T-helper 17 cell (primary cell): ENCODE measurements around the gene TSC22D3. TPM values are rescaled to one million over a fixed set of nuclear protein-coding genes. Genes with fewer than 3 reads are reported as not detected.

ENCODE experiments used
- ATAC-seq: fragments of 150-1000 bp; cut with Tn5 transposase; 2 replicates; pipeline ENCODE4 v1.10.0; 2021; ENCODE audit warnings: mild to moderate bottlenecking, moderate library complexity
- DNase-seq, 3 donors: peaks; one replicate each; pipeline versions ENCODE4 v3.0.0 to v3.0.0-alpha.2; 2020 to 2021
- H3K9me3 ChIP-seq: one replicate; pipeline ENCODE4 v1.7.0; 2013; ENCODE audit warnings: low read length, mild to moderate bottlenecking; ENCODE audit not compliant: control insufficient read depth, poor library complexity, severe bottlenecking
- H3K27ac Mint-ChIP-seq: one replicate; pipeline ENCODE4 v1.8.0; 2022; ENCODE audit warnings: mild to moderate bottlenecking, moderate library complexity, mixed read lengths
- H3K27me3 Mint-ChIP-seq: one replicate; pipeline ENCODE4 v1.8.0; 2022; ENCODE audit warnings: mixed read lengths
- H3K36me3 Mint-ChIP-seq: one replicate; pipeline ENCODE4 v1.8.0; 2022; ENCODE audit warnings: low read depth, mixed read lengths
- H3K4me1 Mint-ChIP-seq: one replicate; pipeline ENCODE4 v1.8.0; 2022; ENCODE audit warnings: mild to moderate bottlenecking, mixed read lengths
- H3K4me3 Mint-ChIP-seq: one replicate; pipeline ENCODE4 v1.8.0; 2022; ENCODE audit warnings: mild to moderate bottlenecking, moderate library complexity, mixed read lengths
- total RNA-seq, 4 donors: library from RNA in 2 of 4; stranded (reverse) in 2 of 4; gene quantifications; one replicate each; pipeline ENCODE4 v1.2.3 and lab custom pipeline; 2022 to 2026

The TSC22D3 gene
- total RNA-seq, 2 donors from 2014 or later, result 1,559 to 2,031 TPM

DNA sequence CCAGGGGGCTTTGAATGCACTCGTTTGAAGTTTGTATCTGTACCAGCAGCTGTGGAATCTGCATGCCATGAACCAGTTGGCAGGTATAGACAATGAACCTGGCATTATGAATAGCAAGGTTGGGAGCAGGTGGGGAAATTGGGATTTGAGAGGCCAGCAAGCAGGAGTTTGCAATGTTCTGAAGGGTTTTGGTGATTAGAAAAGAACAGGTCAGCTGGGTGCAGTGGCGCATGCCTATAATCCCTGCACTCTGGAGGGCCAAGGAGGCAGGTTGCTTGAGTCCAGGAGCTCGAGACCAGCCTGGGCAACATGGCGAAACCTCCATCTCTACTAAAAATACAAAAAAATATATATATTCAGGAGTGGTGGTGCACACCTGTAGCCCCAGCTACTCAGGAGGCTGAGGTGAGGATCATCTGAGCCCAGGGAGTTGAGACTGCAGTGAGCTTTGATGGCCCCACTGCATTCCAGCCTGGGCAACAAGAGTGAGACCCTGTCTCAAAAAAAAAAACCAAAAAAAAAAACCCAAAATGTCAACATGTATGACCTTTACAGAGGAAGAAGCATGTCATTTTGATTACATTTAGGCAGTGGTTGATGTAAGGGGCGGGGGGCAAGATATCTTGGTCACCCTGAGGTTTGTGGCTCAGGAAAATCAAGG is 63.9 kb downstream of the TSC22D3 start:
- DNase-seq (peak in 1 of 3 donors; percentile 5), ATAC-seq (peak; percentile 10)
- Mint-ChIP-seq H3K27me3 (no peaks in the 10 kb centered on the region), H3K36me3 (peaks cover 3% of the 10 kb centered on the region), H3K27ac (peak overlapping the region; percentile 96), H3K4me1 (peaks cover 43% of the 10 kb centered on the region), H3K4me3 (peak overlapping the region; percentile 93)
- no peaks in the 10 kb centered on the region for H3K9me3 ChIP-seq

DNA sequence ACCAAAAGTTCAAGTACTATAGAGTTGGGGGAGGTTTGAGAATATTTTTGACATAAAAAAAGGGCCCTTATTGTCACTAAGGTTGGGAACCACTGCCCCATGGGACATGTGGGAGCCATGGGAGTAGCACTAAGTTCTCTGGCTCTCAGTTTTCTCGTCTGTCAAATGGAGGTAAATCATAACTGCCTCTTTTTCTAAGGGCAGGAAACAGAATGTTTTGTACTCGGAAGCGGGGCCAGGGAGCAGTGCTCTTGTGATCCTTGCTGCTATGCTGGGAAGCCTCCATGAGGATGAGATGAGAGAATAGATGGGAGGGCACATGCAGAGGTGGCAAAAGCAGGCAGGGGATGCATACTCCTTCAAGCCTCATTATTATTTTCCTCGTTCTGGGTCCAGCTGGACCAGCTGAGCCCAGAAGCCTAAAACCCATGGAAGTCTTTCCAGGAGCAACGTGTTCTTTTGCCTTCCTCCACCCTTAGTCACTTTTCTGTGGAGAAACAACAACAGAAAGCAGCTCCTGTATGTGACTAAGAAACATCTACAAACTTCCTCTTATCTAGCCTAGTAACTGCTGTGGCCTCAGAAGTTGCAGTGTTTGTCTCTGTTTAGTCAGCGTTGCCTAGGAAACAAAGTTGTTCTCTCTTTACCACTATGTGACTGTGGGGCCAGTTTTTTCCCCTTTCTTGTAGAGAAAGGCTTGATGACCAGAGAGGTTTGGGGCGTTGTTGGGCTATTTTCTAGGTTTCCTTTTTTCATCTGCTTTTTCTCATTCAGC is 64.8 kb downstream of the TSC22D3 start:
- Mint-ChIP-seq H3K27ac (peak overlapping the region; percentile 96), H3K36me3 (peaks cover under 1% of the 10 kb centered on the region)
- no peaks in the 10 kb centered on the region for H3K9me3 ChIP-seq

DNA sequence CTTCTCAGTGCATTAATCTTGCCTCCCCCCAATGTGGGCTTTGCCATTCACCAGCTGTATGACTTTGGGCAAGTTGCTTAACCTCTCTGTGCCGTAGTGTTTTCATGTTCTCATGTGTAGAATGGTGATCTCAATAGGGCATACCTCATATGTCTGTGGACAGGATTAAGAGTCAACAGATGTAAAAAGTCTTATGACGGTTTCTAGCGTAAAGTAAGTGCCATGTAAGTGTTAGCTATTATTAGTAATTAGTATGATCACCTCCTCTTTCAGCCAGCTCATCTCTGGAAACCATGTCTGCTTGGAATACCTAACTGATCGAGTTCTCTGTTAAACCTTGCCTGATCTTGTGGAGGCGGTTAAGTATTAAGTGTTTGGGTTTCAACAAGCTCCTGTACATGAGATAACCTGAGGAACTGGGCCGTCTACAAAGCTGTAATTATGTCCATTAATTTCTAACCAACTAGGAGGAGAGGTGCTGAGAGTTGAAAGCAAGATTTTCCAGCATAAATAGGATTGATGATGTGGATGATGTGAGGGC is 66.3 kb downstream of the TSC22D3 start:
- H3K27ac Mint-ChIP-seq, result peak overlapping the region; percentile 96
- peak overlapping the region; percentile 45 for H3K4me3 Mint-ChIP-seq
- peaks cover 36% of the 10 kb centered on the region for H3K4me1 Mint-ChIP-seq
- DNase-seq (no peak), ATAC-seq (no peak)
- H3K27me3 Mint-ChIP-seq, result no peaks in the 10 kb centered on the region
- H3K36me3 Mint-ChIP-seq, result no peaks in the 10 kb centered on the region
- H3K9me3 ChIP-seq, result no peaks in the 10 kb centered on the region

More for the DNA sequence above, 64.8 kb downstream of the TSC22D3 start:
- Mint-ChIP-seq H3K27me3 (no peaks in the 10 kb centered on the region), H3K4me1 (peaks cover 45% of the 10 kb centered on the region), H3K4me3 (peak overlapping the region; percentile 93)
- peak; percentile 55 for ATAC-seq
- peak in 1 of 3 donors; percentile 32 for DNase-seq

DNA sequence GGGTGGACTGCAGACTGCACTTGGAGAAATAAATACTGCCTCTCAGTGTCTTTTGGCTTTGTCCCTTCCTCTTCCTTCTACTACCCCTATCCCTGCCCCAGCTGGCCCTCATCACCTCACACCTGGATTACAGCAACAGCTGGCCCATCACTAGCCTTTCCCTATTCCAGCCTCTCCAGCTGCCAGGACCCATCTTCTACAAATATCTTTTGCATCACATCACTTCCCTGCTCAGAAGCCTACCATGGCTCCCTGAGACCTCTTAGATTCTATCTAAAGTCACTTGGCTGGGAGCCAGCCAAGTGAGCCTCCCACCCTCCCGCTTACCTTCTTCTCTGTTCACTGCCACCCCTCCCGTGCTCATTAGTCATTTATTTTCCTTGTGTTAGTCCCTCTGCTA is 66.8 kb downstream of the TSC22D3 start:
- H3K9me3 ChIP-seq, result no peaks in the 10 kb centered on the region
- DNase-seq, result no peak
- H3K4me1 Mint-ChIP-seq, result peaks cover 36% of the 10 kb centered on the region
- H3K4me3 Mint-ChIP-seq, result no peak overlapping the region
- no peaks in the 10 kb centered on the region for H3K36me3 Mint-ChIP-seq
- H3K27ac Mint-ChIP-seq, result peak overlapping the region; percentile 96
- no peaks in the 10 kb centered on the region for H3K27me3 Mint-ChIP-seq
- no peak for ATAC-seq

DNA sequence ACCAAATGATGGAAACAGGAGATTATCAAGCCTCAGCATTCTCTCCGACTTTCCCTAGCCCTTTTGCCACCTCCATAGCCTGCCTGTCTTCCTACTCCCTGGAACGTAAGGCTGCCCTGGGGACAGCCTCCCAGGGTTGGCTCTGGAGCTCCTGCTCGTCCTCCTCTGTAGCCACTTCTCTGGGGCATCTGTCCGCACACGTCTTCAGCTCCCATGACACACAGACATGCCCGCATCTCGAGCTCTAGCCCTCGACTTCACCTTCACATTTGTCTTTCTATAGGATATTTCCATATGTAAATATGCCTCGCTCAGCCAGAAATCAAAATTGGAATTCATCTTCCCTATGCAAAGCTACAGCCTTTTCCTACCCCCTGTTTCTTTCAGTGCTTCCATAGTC is 67.7 kb downstream of the TSC22D3 start:
- Mint-ChIP-seq H3K27me3 (no peaks in the 10 kb centered on the region), H3K4me1 (peaks cover 33% of the 10 kb centered on the region), H3K27ac (no peak overlapping the region), H3K4me3 (no peak overlapping the region), H3K36me3 (no peaks in the 10 kb centered on the region)
- no peaks in the 10 kb centered on the region for H3K9me3 ChIP-seq
- ATAC-seq (no peak), DNase-seq (no peak)

DNA sequence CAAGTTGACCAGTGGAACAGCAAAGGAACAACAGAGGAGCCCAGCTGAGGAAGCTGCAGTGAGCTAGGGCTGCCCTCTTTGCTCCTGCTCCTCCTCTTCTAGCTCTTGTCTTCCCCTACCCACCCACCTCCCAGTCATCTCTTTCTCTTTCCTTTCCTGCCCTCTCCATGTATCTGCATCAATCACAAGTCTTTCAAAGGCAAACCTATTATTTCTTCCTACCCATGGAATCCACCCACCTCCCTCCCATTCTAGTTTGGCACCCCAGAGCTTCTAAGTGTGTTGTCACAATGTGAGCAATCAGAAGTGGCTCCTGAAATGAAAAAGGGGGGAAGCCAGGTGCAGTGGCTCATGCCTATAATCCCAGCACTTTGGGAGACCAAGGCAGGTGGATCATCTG is 69.3 kb downstream of the TSC22D3 start:
- Mint-ChIP-seq H3K4me1 (peaks cover 23% of the 10 kb centered on the region), H3K27me3 (no peaks in the 10 kb centered on the region), H3K4me3 (peak overlapping the region; percentile 19), H3K36me3 (no peaks in the 10 kb centered on the region), H3K27ac (no peak overlapping the region)
- H3K9me3 ChIP-seq, result no peaks in the 10 kb centered on the region
- ATAC-seq (no peak), DNase-seq (no peak)

DNA sequence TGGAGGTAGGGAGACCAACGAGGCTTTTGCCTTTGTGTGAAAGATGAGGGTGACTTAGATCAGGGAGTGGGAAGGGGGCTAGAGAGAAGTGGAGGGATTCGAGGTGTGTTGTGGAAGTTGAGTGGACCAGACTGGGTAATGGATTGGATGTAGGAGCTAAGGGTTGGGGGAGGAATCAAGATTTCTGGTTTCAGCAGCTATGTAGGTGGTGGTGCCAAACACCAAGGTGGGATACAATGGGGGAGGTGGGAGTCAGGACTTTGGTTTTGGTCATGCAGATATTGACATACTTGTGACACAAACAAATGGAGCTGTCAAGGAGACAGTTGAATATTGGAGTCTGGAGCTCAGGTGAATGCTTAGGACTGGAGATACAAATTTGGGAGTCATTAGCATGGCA is 71.0 kb downstream of the TSC22D3 start:
- Mint-ChIP-seq H3K36me3 (no peaks in the 10 kb centered on the region), H3K27me3 (no peaks in the 10 kb centered on the region), H3K4me1 (peaks cover 22% of the 10 kb centered on the region), H3K4me3 (no peak overlapping the region), H3K27ac (peak overlapping the region; percentile 21)
- no peaks in the 10 kb centered on the region for H3K9me3 ChIP-seq
- ATAC-seq (no peak), DNase-seq (no peak)

DNA sequence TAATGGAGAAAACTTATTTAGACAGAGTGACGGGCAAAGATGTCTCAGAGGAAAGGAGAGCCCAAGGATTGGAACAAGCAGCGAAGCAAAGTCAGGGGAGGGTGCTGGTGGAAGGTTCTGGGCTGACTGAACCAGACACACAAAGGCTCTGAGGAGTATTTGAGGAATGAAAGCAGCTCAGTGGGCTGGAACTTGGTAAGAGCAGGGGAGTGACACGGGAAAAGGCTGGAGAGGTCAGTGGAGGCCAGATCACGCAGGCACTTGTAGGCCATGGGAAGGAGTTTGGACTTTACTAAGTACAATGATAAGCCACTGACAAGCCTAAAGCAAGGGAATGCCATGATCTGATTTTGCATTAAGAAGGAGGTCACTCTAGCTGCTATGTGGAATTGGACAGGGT is 71.4 kb downstream of the TSC22D3 start:
- H3K27me3 Mint-ChIP-seq, result no peaks in the 10 kb centered on the region
- DNase-seq (no peak), ATAC-seq (no peak)
- no peak overlapping the region for H3K4me3 Mint-ChIP-seq
- H3K27ac Mint-ChIP-seq, result peak overlapping the region; percentile 21
- no peaks in the 10 kb centered on the region for H3K9me3 ChIP-seq
- no peaks in the 10 kb centered on the region for H3K36me3 Mint-ChIP-seq
- H3K4me1 Mint-ChIP-seq, result peaks cover 25% of the 10 kb centered on the region

DNA sequence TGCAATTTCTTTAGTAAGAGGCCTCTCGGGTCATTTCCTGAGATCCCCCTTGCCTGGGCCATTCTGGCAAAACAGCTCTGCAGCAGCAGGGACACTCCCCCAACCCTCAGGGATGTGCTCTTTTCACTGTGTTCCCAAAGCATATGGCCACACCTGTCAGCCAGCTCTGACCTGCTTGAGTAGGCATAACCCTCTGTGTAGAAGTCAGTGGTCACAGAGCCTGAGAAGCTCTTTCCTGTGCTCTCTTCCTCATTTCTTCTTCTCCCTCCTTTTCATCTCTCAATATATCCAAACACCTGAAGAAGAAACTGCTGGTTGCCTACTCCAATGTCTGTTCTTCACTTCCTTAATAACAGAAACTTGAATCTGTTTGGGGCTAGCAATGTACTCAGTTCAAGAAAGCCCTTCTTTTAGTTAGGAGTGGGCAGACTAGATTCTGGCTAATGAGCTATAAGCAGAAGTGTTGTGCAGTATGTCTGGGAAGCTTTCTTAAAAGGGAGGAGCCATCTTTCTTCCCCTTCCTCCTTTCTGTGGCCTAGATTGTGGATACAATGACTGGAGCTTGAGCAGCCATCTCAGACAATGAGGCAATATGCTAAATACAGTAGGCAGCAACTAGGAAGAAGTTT is 74.0 kb downstream of the TSC22D3 start:
- ATAC-seq, result no peak
- Mint-ChIP-seq H3K27me3 (no peaks in the 10 kb centered on the region), H3K4me1 (peaks cover 19% of the 10 kb centered on the region), H3K27ac (peak overlapping the region; percentile 61), H3K4me3 (no peak overlapping the region), H3K36me3 (no peaks in the 10 kb centered on the region)
- DNase-seq, result no peak
- H3K9me3 ChIP-seq, result no peaks in the 10 kb centered on the region

DNA sequence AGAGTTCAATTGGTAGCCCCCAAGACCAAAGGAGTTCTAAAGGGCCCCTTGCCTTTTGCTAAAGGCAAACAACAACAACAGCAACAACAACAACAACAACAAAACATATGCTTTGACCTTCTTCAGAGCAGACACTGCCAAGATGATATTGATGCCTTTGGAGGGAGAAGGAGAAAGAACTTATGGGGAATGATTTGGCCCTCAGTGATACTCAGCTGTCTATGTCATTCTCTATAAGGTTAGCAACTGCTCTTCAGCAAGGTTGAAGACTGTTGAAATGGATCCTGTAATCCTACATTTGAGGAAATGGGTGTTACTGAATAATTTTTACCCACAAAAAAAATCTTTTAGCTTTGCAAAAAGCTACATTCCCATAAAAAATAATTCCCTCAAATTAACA is 74.8 kb downstream of the TSC22D3 start:
- Mint-ChIP-seq H3K27me3 (no peaks in the 10 kb centered on the region), H3K4me3 (no peak overlapping the region), H3K27ac (peak overlapping the region; percentile 60), H3K4me1 (peaks cover 16% of the 10 kb centered on the region), H3K36me3 (no peaks in the 10 kb centered on the region)
- no peak for ATAC-seq
- H3K9me3 ChIP-seq, result no peaks in the 10 kb centered on the region
- DNase-seq, result no peak

DNA sequence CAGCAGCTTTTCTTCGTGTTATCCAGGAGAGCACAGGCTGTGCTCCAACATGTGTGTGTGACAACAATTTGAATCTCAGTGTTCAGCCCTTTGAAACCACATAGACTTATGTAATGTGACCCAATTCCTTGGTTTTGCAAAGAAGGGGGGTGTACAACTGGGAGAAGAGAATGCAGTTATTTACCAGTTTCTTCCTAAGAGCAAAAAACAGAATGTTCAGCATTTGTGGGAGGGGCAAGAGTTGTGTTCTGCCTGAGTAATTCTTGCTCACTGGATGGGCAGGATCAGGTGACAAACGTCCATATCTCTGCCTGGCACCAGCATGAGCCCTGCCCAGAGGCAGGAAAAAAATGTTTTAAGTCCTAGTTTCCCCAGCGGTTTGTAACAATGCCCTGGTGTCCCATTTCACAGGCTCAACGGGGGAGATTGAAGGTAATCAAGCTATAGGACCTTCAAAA is 75.2 kb downstream of the TSC22D3 start:
- Mint-ChIP-seq H3K27ac (peak overlapping the region; percentile 60), H3K36me3 (no peaks in the 10 kb centered on the region), H3K27me3 (no peaks in the 10 kb centered on the region), H3K4me3 (no peak overlapping the region), H3K4me1 (peaks cover 16% of the 10 kb centered on the region)
- ATAC-seq, result peak; percentile 50
- no peaks in the 10 kb centered on the region for H3K9me3 ChIP-seq
- no peak for DNase-seq

DNA sequence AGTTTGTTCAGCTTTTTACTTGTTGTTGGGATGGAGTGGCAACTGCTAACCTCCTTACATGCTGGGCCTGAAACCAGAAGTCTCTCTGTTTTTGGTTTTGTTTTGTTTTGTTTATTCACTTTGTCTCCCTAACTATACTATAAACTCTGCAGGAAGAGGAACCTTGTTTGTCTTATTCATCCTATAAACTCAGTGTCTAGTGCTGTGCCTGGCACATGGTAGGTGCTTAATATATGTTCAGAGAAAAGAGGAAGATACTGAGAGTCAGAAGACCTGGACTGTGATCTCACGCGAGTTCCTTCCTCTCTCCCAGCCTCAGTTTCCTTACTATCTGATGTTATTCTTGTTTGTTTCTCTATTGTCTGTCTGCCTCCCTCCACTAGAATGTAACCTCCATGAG is 76.0 kb downstream of the TSC22D3 start:
- DNase-seq, result no peak
- peak overlapping the region; percentile 60 for H3K27ac Mint-ChIP-seq
- H3K27me3 Mint-ChIP-seq, result no peaks in the 10 kb centered on the region
- ATAC-seq, result no peak
- no peaks in the 10 kb centered on the region for H3K36me3 Mint-ChIP-seq
- H3K4me1 Mint-ChIP-seq, result peaks cover 16% of the 10 kb centered on the region
- no peaks in the 10 kb centered on the region for H3K9me3 ChIP-seq
- no peak overlapping the region for H3K4me3 Mint-ChIP-seq

DNA sequence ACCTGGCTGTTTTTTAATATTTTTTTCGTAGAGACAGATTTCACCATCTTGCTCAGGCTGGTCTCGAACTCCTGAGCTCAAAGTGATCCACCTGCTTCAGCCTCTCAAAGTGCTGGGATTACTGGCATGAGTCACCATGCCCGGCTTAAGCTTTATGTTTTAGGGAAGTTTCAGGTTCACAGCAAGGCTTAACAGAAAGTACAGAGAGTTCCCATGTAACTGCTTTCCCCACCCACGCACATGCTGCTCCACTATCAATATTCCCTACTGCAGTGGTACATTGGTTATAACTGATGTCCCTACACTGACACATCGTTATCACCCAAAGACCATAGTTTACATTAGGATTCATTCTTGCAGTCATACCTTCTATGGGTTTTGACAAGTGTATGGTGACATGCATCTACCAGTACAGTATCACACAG is 84.6 kb downstream of the TSC22D3 start:
- no peak overlapping the region for H3K4me3 Mint-ChIP-seq
- H3K4me1 Mint-ChIP-seq, result peaks cover 13% of the 10 kb centered on the region
- ATAC-seq (no peak), DNase-seq (no peak)
- H3K27ac Mint-ChIP-seq, result no peak overlapping the region
- H3K9me3 ChIP-seq, result no peaks in the 10 kb centered on the region
- H3K36me3 Mint-ChIP-seq, result no peaks in the 10 kb centered on the region
- no peaks in the 10 kb centered on the region for H3K27me3 Mint-ChIP-seq
